Endothelial cell of umbilical vein (primary cell): ENCODE results near the gene ICAM5. TPM values are rescaled to one million over a fixed set of nuclear protein-coding genes. Genes with fewer than 3 reads are reported as not detected.

Experiments
- BruUV-seq: library from RNA; stranded (reverse); fragments of 400-500 nt; replicated peaks from 2 replicates; lab custom pipeline; 2021; lab: Mats Ljungman, UMichigan
- CTCF ChIA-PET: fragments of 300-600, 350-600 bp; sonication (Branson Sonifier 250); formaldehyde crosslinking; loops from one replicate; lab custom pipeline; 2021; ENCODE audit warnings: antibody characterized with exemption, inconsistent platforms; lab: Charles Lee
- POLR2A ChIA-PET: fragments of 300-600, 350-600 bp; sonication (Branson Sonifier 250); formaldehyde crosslinking; loops from one replicate; lab custom pipeline; 2021; ENCODE audit warnings: antibody characterized with exemption, inconsistent platforms; lab: Charles Lee
- DNase-seq: peaks from one replicate; pipeline ENCODE4 v3.0.0-alpha.2; 2011; ENCODE audit warnings: low read depth, low spot score
- FAIRE-seq: peaks from 2 replicates; lab custom pipeline; 2011; peaks lifted over from hg19 to GRCh38; lab: Jason Lieb, UNC
- H2AFZ ChIP-seq: 2 replicates; pipeline ENCODE4 v1.6.0; 2012; ENCODE audit warnings: low read depth, low read length, control low read depth, inconsistent platforms
- H3K27ac ChIP-seq: 2 replicates; pipeline ENCODE4 v1.5.1; 2011; ENCODE audit warnings: low read depth, mild to moderate bottlenecking, control low read depth, low read length, moderate library complexity; ENCODE audit not compliant: insufficient read depth
- H3K27me3 ChIP-seq, 2 experiments: 2 replicates each; pipeline versions ENCODE4 v1.6.0 to v1.6.1; 2011; ENCODE audit warnings: low read length in 2 of 2, mixed read lengths in 1 of 2; ENCODE audit not compliant: control insufficient read depth in 2 of 2, insufficient read depth in 2 of 2
- H3K36me3 ChIP-seq, 2 experiments: 2 replicates in 1 of 2; 3 replicates in 1 of 2; pipeline ENCODE4 v1.5.1; 2011; ENCODE audit warnings: low read length in 2 of 2, mild to moderate bottlenecking in 1 of 2, moderate library complexity in 1 of 2; ENCODE audit not compliant: control insufficient read depth in 2 of 2, insufficient read depth in 2 of 2; ENCODE audit errors: extremely low read depth in 1 of 2
- H3K4me1 ChIP-seq: 3 replicates; pipeline ENCODE4 v1.5.1; 2011; ENCODE audit warnings: mild to moderate bottlenecking, low read length; ENCODE audit not compliant: control insufficient read depth, insufficient read depth; ENCODE audit errors: extremely low read depth
- H3K4me2 ChIP-seq: 2 replicates; pipeline ENCODE4 v1.6.1; 2011; ENCODE audit warnings: low read length, control low read depth, mixed read lengths; ENCODE audit not compliant: insufficient read depth
- H3K4me3 ChIP-seq, 3 experiments: fragments of 200-600 bp in 1 of 3; sonication (generic), shearing (Covaris generic) in 1 of 3; replicated peaks in 1 of 3; 2 replicates each; pipeline ENCODE4 v1.5.1; 2011 to 2016; ENCODE audit warnings: control low read depth in 3 of 3, low read length in 3 of 3, mild to moderate bottlenecking in 2 of 3, inconsistent platforms in 1 of 3, low read depth in 1 of 3, moderate library complexity in 1 of 3; ENCODE audit not compliant: insufficient read depth in 1 of 3
- H3K79me2 ChIP-seq: 2 replicates; pipeline ENCODE4 v1.6.0; 2012; ENCODE audit warnings: low read length, inconsistent platforms; ENCODE audit not compliant: control insufficient read depth, insufficient read depth
- H3K9ac ChIP-seq: replicated peaks from 2 replicates; pipeline ENCODE3; 2011; ENCODE audit warnings: low read length, control low read depth; ENCODE audit not compliant: insufficient read depth; ENCODE audit errors: extremely low read depth
- H3K9me1 ChIP-seq: replicated peaks from 3 replicates; pipeline ENCODE4 v1.6.0; 2011; ENCODE audit warnings: mild to moderate bottlenecking, low read length; ENCODE audit not compliant: control insufficient read depth, insufficient read depth; ENCODE audit errors: extremely low read depth
- H3K9me3 ChIP-seq: replicated peaks from 2 replicates; pipeline ENCODE4 v1.5.1; 2012; ENCODE audit warnings: low read length, inconsistent platforms; ENCODE audit not compliant: control insufficient read depth, insufficient read depth
- H4K20me1 ChIP-seq: replicated peaks from 2 replicates; pipeline ENCODE3; 2011; ENCODE audit warnings: mild to moderate bottlenecking, low read length; ENCODE audit not compliant: control insufficient read depth, insufficient read depth; ENCODE audit errors: extremely low read depth
- CTCF ChIP-seq, 2 donors: IDR thresholded peaks; 1 replicate in 1 of 2; 2 replicates in 1 of 2; pipeline ENCODE4 v1.5.1; 2011; ENCODE audit warnings: low read length in 2 of 2, mild to moderate bottlenecking in 2 of 2, moderate library complexity in 2 of 2, control low read depth in 1 of 2, inconsistent platforms in 1 of 2, low read depth in 1 of 2; ENCODE audit not compliant: insufficient read depth in 1 of 2; ENCODE audit errors: extremely low read depth in 1 of 2
- EZH2 ChIP-seq: IDR thresholded peaks from 2 replicates; pipeline ENCODE4 v1.6.1; 2012; ENCODE audit warnings: borderline replicate concordance, low read depth, mild to moderate bottlenecking, moderate library complexity, low read length, inconsistent platforms; ENCODE audit not compliant: severe bottlenecking
- FOS ChIP-seq: IDR thresholded peaks from 2 replicates; pipeline ENCODE4 v1.6.1; 2011; ENCODE audit warnings: mild to moderate bottlenecking, low read length, moderate library complexity, borderline replicate concordance; ENCODE audit not compliant: insufficient read depth
- GATA2 ChIP-seq: IDR thresholded peaks from 2 replicates; pipeline ENCODE4 v1.7.0; 2011; ENCODE audit warnings: low read depth, mild to moderate bottlenecking, moderate library complexity, mixed read lengths, low read length; ENCODE audit not compliant: insufficient read length, insufficient read depth
- JUN ChIP-seq: IDR thresholded peaks from 2 replicates; pipeline ENCODE4 v1.6.1; 2011; ENCODE audit warnings: borderline replicate concordance, low read depth; ENCODE audit not compliant: insufficient read length, insufficient read depth
- MAX ChIP-seq: IDR thresholded peaks from 2 replicates; pipeline ENCODE4 v1.6.1; 2011; ENCODE audit not compliant: insufficient read depth, insufficient read length
- MYC ChIP-seq: IDR thresholded peaks from one replicate; pipeline ENCODE4 v1.6.1; 2011; ENCODE audit warnings: mild to moderate bottlenecking, low read depth, low read length
- POLR2A ChIP-seq: IDR thresholded peaks from 2 replicates; pipeline ENCODE4 v1.6.1; 2012; ENCODE audit warnings: low read depth, mild to moderate bottlenecking, control low read depth, low read length
- POLR2AphosphoS5 ChIP-seq: IDR thresholded peaks from 2 replicates; pipeline ENCODE4 v1.6.1; 2012; ENCODE audit warnings: low read depth, mild to moderate bottlenecking, control low read depth, low read length, moderate library complexity; ENCODE audit not compliant: insufficient read depth
- dilution Hi-C: fragments of 300-500 bp; cut with MboI; formaldehyde crosslinking; loops from one replicate; pipeline ENCODE4 v1.15.0; 2019; ENCODE audit warnings: low sequenced_read_pairs; ENCODE audit not compliant: extremely low pct_ligation_motif_present
- intact Hi-C: fragments of 100-400 bp; cut with micrococcal nuclease; formaldehyde crosslinking; loops from one replicate; pipeline ENCODE4 v1.10.0; 2022
- polyA plus RNA-seq, 4 experiments: library from polyadenylated mRNA; depleted of rRNA in 3 of 4; stranded (reverse) in 3 of 4; unstranded in 1 of 4; fragments of >200 nt; gene quantifications; 2 replicates each; pipeline versions ENCODE4 v1.2.1 to v1.2.3, GENCODE V29; 2011 to 2012; ENCODE audit warnings: missing spikeins in 1 of 4
- total RNA-seq: library from RNA; stranded (reverse); gene quantifications from 2 replicates; pipeline ENCODE4 v1.2.3, GENCODE V29; 2021

ICAM5 gene
- total and polyA plus RNA-seq, 2 donors (not counting 3 experiments of a cell fraction or from before 2014, with no cell fraction given) = 0.10 to 0.40 TPM

- dilution Hi-C loops = no loop called here
- no peak overlapping the region for H3K27ac ChIP-seq
Observed at GRCh38 chr19:10274589-10274988, 15.2 kb upstream of the ICAM5 start.

More at GRCh38 chr19:10274589-10274988, 15.2 kb upstream of the ICAM5 start:
- no peak overlapping the region for H3K9ac ChIP-seq
- no peaks in the 10 kb centered on the region for H3K27me3 ChIP-seq
- H4K20me1 ChIP-seq = no peaks in the 10 kb centered on the region
- H3K4me2 ChIP-seq = no peak overlapping the region
- no TSS peak for BruUV-seq
- H3K9me3 ChIP-seq = no peaks in the 10 kb centered on the region
- H3K4me1 ChIP-seq = peaks cover 24% of the 10 kb centered on the region
- H3K4me3 ChIP-seq = no peak overlapping the region
- intact Hi-C loops = loop anchor here (5.0 kb wide), 1 partner anchor 43 kb away; the partner anchor contains the start of gene FDX2
- H3K79me2 ChIP-seq = no peaks in the 10 kb centered on the region
- TF ChIP-seq POLR2AphosphoS5 (no peak), GATA2 (no peak), CTCF (IDR thresholded peaks at IDR 0.05; ENCODE audit: extremely low read depth in 1 of 2, insufficient read depth in 1 of 2, low read depth in 1 of 2, low read length in 2 of 2) (no peak), JUN (no peak), FOS (no peak), MAX (no peak), MYC (no peak), EZH2 (no peak), POLR2A (no peak)
- ChIA-PET POLR2A (interaction anchor here (0.6 kb wide), 1 partner anchor 31 kb away, joined by 3 read pairs; no protein-coding TSS in a partner anchor), CTCF (interaction anchor here (0.7 to 2.4 kb wide), 4 partner anchors 12 to 114 kb away, joined by 3 to 14 read pairs (median 5); partner anchors contain the start of gene ICAM4)
- no peak overlapping the region for H2AFZ ChIP-seq
- H3K9me1 ChIP-seq = no peaks in the 10 kb centered on the region
- no peak for FAIRE-seq
- DNase-seq = no peak
- no peaks in the 10 kb centered on the region for H3K36me3 ChIP-seq
